Liver (tissue), 9 donors: ENCODE data around the gene EMID1. TPM values are rescaled to one million over a fixed set of nuclear protein-coding genes. Genes with fewer than 3 reads are reported as not detected.

Source experiments
- DNase-seq: peaks from one replicate; pipeline ENCODE4 v3.0.0-alpha.2; 2017; ENCODE audit warnings: low spot score
- H3K27ac ChIP-seq, 2 donors: one replicate each; pipeline ENCODE4 v1.7.0; 2013; ENCODE audit warnings: inconsistent platforms in 2 of 2, low read length in 2 of 2, control low read depth in 1 of 2, low read depth in 1 of 2, mild to moderate bottlenecking in 1 of 2
- H3K27me3 ChIP-seq, 4 donors: one replicate each; pipeline versions ENCODE4 v1.6.1 to v1.7.0; 2013; ENCODE audit warnings: low read length in 3 of 4, inconsistent platforms in 1 of 4, mild to moderate bottlenecking in 1 of 4, moderate library complexity in 1 of 4; ENCODE audit not compliant: control insufficient read depth in 4 of 4, insufficient read depth in 4 of 4
- H3K36me3 ChIP-seq, 4 donors: one replicate each; pipeline versions ENCODE4 v1.6.1 to v1.7.0; 2013; ENCODE audit warnings: low read length in 3 of 4, mild to moderate bottlenecking in 3 of 4, low read depth in 1 of 4, moderate library complexity in 1 of 4; ENCODE audit not compliant: control insufficient read depth in 4 of 4, insufficient read depth in 3 of 4
- H3K4me1 ChIP-seq, 4 donors: one replicate each; pipeline versions ENCODE4 v1.6.1 to v1.7.0; 2013; ENCODE audit warnings: low read length in 3 of 4, mild to moderate bottlenecking in 3 of 4, moderate library complexity in 1 of 4; ENCODE audit not compliant: control insufficient read depth in 4 of 4, insufficient read depth in 4 of 4
- H3K4me3 ChIP-seq, 3 donors: one replicate each; pipeline versions ENCODE4 v1.6.1 to v1.7.0; 2013; ENCODE audit warnings: low read length in 3 of 3, control low read depth in 1 of 3, low read depth in 1 of 3, mild to moderate bottlenecking in 1 of 3
- H3K9ac ChIP-seq, 2 donors: one replicate each; pipeline ENCODE4 v1.7.0; 2013; ENCODE audit warnings: low read length in 2 of 2, mild to moderate bottlenecking in 2 of 2, moderate library complexity in 2 of 2, control low read depth in 1 of 2, low read depth in 1 of 2
- H3K9me3 ChIP-seq, 4 donors: one replicate each; pipeline versions ENCODE4 v1.6.1 to v1.7.0; 2013; ENCODE audit warnings: low read length in 3 of 4; ENCODE audit not compliant: control insufficient read depth in 4 of 4
- FOXA2 ChIP-seq: IDR thresholded peaks from 2 replicates; pipeline ENCODE4 v1.6.1; 2016; ENCODE audit warnings: antibody characterized with exemption
- GABPA ChIP-seq, 2 donors: IDR thresholded peaks in 1 of 2; conservative IDR thresholded peaks in 1 of 2; 2 replicates each; pipeline ENCODE4 v1.6.1; 2016; ENCODE audit warnings: antibody characterized with exemption in 2 of 2, mild to moderate bottlenecking in 1 of 2, moderate library complexity in 1 of 2
- HNF4G ChIP-seq: IDR thresholded peaks from 2 replicates; pipeline ENCODE4 v1.6.1; 2016; ENCODE audit warnings: antibody characterized with exemption
- JUND ChIP-seq, 2 donors: IDR thresholded peaks; 2 replicates each; pipeline ENCODE4 v1.6.1; 2016; ENCODE audit warnings: antibody characterized with exemption in 2 of 2
- NR2F2 ChIP-seq: IDR thresholded peaks from 2 replicates; pipeline ENCODE4 v1.6.1; 2016; ENCODE audit warnings: antibody characterized with exemption
- RXRA ChIP-seq, 2 donors: IDR thresholded peaks; 2 replicates each; pipeline ENCODE4 v1.6.1; 2017 to 2018; ENCODE audit warnings: antibody characterized with exemption in 2 of 2, mild to moderate bottlenecking in 1 of 2
- TAF1 ChIP-seq: conservative IDR thresholded peaks from 2 replicates; pipeline ENCODE4 v1.6.1; 2016; ENCODE audit warnings: antibody characterized with exemption, mild to moderate bottlenecking
- YY1 ChIP-seq: IDR thresholded peaks from 2 replicates; pipeline ENCODE4 v1.6.1; 2016; ENCODE audit warnings: antibody characterized with exemption, mild to moderate bottlenecking
- WGBS: extraction: QIAGEN DNeasy Blood & Tissue Kit; methylation state at CpG from one replicate; pipeline ENCODE4 v1.1.7; 2013; 5-methylcytosine and 5-hydroxymethylcytosine counted together
- polyA plus RNA-seq, 2 donors: library from polyadenylated mRNA; stranded (reverse) in 1 of 2; unstranded in 1 of 2; fragments of 200-250 nt in 1 of 2; fragments of >200 nt in 1 of 2; fragmentation: Nextera tagmentation in 1 of 2; extraction: Ambion mirVana in 1 of 2; gene quantifications; one replicate each; pipeline versions ENCODE4 v1.2.1 to v1.2.3, GENCODE V29; 2013 to 2015
- total RNA-seq, 2 donors: library from RNA; depleted of rRNA; stranded (reverse); fragments of >200 nt; gene quantifications; one replicate each; pipeline ENCODE4 v1.2.3, GENCODE V29; 2014
- TF ChIP-seq, protein P1 (sequence below): IDR thresholded peaks from 2 replicates; pipeline ENCODE4 v1.6.1; 2016; ENCODE audit warnings: antibody characterized with exemption
- TF ChIP-seq, protein P2 (sequence below): IDR thresholded peaks from 2 replicates; pipeline ENCODE4 v1.6.1; 2016; ENCODE audit warnings: antibody characterized with exemption, mild to moderate bottlenecking
- TF ChIP-seq, protein P3 (sequence below): IDR thresholded peaks from 2 replicates; pipeline ENCODE4 v1.6.1; 2016; ENCODE audit warnings: antibody characterized with exemption
- TF ChIP-seq, protein P4 (sequence below): IDR thresholded peaks from 2 replicates; pipeline ENCODE4 v1.6.1; 2016; ENCODE audit warnings: antibody characterized with exemption
- donor health status: healthy.
- donor health status: healthy.
- donor health status: healthy.
- donor health status: healthy.
- donor health status: healthy.

EMID1 gene
- total and polyA plus RNA-seq, 4 donors = 0.89 to 8.9 (median 2.1) TPM

DNA sequence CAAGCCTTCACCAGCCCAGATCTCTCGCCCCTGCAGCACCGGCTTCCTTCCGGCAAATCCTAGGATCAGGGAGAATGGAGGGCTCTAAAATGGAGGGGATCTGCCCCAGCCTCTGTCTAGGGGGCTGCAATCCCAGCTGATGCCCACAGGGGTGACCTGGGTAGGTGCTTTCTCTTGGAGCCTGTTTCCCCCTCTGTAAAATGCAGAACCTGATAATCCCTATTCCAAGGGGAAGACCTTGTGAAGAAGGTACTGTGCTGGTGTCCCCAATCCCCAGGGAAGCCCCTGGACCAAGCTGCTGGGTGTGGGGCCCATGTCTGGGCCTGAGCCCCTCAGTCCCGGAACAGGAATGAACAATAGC is 2.8 kb downstream of the EMID1 start:
- H3K36me3 ChIP-seq = no peaks in the 10 kb centered on the region
- no peak for DNase-seq
- no peak overlapping the region for H3K4me3 ChIP-seq
- H3K27ac ChIP-seq = no peak overlapping the region
- TF ChIP-seq GABPA (IDR thresholded peaks at IDR 0.05 in 1 of 2, conservative IDR thresholded peaks at IDR 0.05 in 1 of 2) = no peak
- no peak for TF ChIP-seq FOXA2
- no peak for TF ChIP-seq NR2F2
- TF ChIP-seq, protein P1, sequence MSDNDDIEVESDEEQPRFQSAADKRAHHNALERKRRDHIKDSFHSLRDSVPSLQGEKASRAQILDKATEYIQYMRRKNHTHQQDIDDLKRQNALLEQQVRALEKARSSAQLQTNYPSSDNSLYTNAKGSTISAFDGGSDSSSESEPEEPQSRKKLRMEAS = no peak
- TF ChIP-seq, protein P2, sequence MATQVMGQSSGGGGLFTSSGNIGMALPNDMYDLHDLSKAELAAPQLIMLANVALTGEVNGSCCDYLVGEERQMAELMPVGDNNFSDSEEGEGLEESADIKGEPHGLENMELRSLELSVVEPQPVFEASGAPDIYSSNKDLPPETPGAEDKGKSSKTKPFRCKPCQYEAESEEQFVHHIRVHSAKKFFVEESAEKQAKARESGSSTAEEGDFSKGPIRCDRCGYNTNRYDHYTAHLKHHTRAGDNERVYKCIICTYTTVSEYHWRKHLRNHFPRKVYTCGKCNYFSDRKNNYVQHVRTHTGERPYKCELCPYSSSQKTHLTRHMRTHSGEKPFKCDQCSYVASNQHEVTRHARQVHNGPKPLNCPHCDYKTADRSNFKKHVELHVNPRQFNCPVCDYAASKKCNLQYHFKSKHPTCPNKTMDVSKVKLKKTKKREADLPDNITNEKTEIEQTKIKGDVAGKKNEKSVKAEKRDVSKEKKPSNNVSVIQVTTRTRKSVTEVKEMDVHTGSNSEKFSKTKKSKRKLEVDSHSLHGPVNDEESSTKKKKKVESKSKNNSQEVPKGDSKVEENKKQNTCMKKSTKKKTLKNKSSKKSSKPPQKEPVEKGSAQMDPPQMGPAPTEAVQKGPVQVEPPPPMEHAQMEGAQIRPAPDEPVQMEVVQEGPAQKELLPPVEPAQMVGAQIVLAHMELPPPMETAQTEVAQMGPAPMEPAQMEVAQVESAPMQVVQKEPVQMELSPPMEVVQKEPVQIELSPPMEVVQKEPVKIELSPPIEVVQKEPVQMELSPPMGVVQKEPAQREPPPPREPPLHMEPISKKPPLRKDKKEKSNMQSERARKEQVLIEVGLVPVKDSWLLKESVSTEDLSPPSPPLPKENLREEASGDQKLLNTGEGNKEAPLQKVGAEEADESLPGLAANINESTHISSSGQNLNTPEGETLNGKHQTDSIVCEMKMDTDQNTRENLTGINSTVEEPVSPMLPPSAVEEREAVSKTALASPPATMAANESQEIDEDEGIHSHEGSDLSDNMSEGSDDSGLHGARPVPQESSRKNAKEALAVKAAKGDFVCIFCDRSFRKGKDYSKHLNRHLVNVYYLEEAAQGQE = no peak
- TF ChIP-seq JUND (IDR thresholded peaks at IDR 0.05) = no peak
- TF ChIP-seq YY1 = no peak
- TF ChIP-seq HNF4G = no peak
- TF ChIP-seq, protein P3, sequence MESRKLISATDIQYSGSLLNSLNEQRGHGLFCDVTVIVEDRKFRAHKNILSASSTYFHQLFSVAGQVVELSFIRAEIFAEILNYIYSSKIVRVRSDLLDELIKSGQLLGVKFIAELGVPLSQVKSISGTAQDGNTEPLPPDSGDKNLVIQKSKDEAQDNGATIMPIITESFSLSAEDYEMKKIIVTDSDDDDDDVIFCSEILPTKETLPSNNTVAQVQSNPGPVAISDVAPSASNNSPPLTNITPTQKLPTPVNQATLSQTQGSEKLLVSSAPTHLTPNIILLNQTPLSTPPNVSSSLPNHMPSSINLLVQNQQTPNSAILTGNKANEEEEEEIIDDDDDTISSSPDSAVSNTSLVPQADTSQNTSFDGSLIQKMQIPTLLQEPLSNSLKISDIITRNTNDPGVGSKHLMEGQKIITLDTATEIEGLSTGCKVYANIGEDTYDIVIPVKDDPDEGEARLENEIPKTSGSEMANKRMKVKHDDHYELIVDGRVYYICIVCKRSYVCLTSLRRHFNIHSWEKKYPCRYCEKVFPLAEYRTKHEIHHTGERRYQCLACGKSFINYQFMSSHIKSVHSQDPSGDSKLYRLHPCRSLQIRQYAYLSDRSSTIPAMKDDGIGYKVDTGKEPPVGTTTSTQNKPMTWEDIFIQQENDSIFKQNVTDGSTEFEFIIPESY = no peak
- no peaks in the 10 kb centered on the region for H3K9me3 ChIP-seq
- no peak overlapping the region for H3K9ac ChIP-seq
- H3K27me3 ChIP-seq = no peaks in the 10 kb centered on the region
- WGBS = 85% methylated on average over 4 of the region's 4 CpGs
- peaks cover 1 to 5% (median 3%) of the 10 kb centered on the region in 4 donors for H3K4me1 ChIP-seq

DNA sequence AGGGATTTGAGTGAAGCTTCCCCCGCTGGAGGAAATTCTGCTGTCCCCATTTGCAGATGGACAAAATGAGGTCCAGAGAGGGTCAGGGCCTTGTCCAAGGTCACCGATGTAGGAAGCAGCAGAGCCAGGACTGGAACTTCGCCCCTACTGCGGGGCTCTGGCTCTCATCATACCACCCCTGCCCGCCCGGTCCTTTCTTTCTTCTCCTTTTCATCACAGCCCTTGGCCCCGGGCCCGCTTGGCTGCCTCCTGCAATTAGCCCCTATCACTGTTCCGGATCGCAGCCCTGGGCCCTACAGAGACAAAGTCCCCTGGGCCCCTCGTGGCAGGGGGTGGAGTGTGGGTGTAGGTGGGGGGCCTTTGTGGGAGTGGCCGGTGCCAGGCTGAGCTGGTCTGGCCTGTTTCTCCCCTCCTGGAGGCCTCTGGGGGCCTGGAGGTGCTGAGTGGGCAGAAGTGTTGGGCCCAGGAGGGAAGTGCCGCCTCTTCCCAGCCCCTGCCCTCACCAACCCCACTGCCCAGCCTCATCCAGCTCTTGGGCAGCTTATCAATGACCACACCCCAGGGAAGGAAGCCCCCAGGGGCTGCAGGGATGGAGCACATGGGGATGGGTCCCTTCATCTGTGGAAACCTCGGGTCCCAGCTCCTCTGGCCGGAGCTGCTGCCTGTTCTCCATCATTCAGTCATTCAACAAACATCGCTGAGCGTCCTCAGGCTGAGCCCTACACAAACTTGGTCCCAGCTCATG is 3.4 kb downstream of the EMID1 start:
- 82% methylated on average over 17 of the region's 17 CpGs for WGBS
- Histone ChIP-seq H3K4me3 (no peak overlapping the region), H3K27me3 (no peaks in the 10 kb centered on the region), H3K27ac (no peak overlapping the region), H3K36me3 (no peaks in the 10 kb centered on the region), H3K9me3 (no peaks in the 10 kb centered on the region), H3K9ac (no peak overlapping the region), H3K4me1 (peaks cover 1 to 5% (median 3%) of the 10 kb centered on the region in 4 donors)
- TF ChIP-seq TAF1 (no peak), YY1 (no peak), RXRA (IDR thresholded peaks at IDR 0.05) (no peak)
- TF ChIP-seq, protein P4, sequence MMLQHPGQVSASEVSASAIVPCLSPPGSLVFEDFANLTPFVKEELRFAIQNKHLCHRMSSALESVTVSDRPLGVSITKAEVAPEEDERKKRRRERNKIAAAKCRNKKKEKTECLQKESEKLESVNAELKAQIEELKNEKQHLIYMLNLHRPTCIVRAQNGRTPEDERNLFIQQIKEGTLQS = no peak
- DNase-seq = no peak

DNA sequence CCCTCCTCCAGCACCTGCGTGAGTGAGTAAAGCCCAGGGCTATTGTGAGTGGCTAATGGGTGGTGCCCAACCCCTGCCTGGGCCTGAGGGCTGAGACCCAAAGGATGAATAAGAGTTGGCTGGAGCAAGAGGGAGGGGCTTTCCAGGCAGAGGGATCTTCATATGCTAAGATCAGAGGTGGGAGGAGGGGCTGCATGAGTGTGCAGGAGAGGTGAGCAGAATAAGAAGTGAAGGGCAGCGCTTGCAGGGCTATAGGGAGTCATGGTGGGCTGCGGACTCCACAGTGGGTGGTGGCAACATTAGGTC is 3.9 kb downstream of the EMID1 start:
- Histone ChIP-seq H3K27ac (no peak overlapping the region), H3K27me3 (no peaks in the 10 kb centered on the region), H3K36me3 (no peaks in the 10 kb centered on the region), H3K9me3 (no peaks in the 10 kb centered on the region), H3K9ac (no peak overlapping the region), H3K4me1 (peaks cover 1 to 5% (median 3%) of the 10 kb centered on the region in 4 donors), H3K4me3 (no peak overlapping the region)
- 96% methylated on average over 3 of the region's 3 CpGs for WGBS
- TF ChIP-seq RXRA (IDR thresholded peaks at IDR 0.05) (no peak), GABPA (IDR thresholded peaks at IDR 0.05 in 1 of 2, conservative IDR thresholded peaks at IDR 0.05 in 1 of 2) (no peak), FOXA2 (no peak)
- TF ChIP-seq, protein P1 = no peak
- TF ChIP-seq, protein P2 = no peak
- no peak for DNase-seq
